CD4-positive, alpha-beta T cell treated with Interleukin-1 beta for 1 hour (primary cell): ENCODE measurements around the gene SUPT3H.
"Not testable (repeated sequence)": the region's sequence is repeated elsewhere in the genome, so short reads cannot be mapped to it uniquely, and the experiment has no call there.

Experiments
- DNase-seq, 2 donors: peaks; one replicate each; pipeline ENCODE4 v3.0.0-alpha.2; 2020 to 2022

SUPT3H gene

GRCh38 chr6:45044510-45045252, 333.1 kb downstream of the SUPT3H start:
- DNase-seq: no peak

- no peak for DNase-seq
Measured at GRCh38 chr6:45044086-45044485, 333.6 kb downstream of the SUPT3H start.

GRCh38 chr6:45042673-45043072, 335.1 kb downstream of the SUPT3H start:
- not testable (repeated sequence) for DNase-seq

- DNase-seq: no peak
Measured at GRCh38 chr6:45038226-45038625, 339.5 kb downstream of the SUPT3H start.

GRCh38 chr6:45036103-45036502, 341.6 kb downstream of the SUPT3H start:
- no peak for DNase-seq

GRCh38 chr6:45032426-45032825, 345.3 kb downstream of the SUPT3H start:
- no peak for DNase-seq

- peak in 1 of 2 donors; percentile 6 for DNase-seq
Measured at GRCh38 chr6:45031601-45032000, 346.1 kb downstream of the SUPT3H start.

GRCh38 chr6:45027126-45027525, 350.6 kb downstream of the SUPT3H start:
- DNase-seq: no peak

GRCh38 chr6:45026003-45026516, 351.7 kb downstream of the SUPT3H start:
- DNase-seq: no peak

GRCh38 chr6:45024610-45025009, 353.1 kb downstream of the SUPT3H start:
- DNase-seq: no peak

- peak in 1 of 2 donors; percentile 48 for DNase-seq
Measured at GRCh38 chr6:45021676-45022075, 356.1 kb downstream of the SUPT3H start.

GRCh38 chr6:45012687-45013086, 365.0 kb downstream of the SUPT3H start:
- DNase-seq: no peak

GRCh38 chr6:45009576-45009975, 368.2 kb downstream of the SUPT3H start:
- DNase-seq: no peak

- no peak for DNase-seq
Measured at GRCh38 chr6:45006893-45007292, 370.8 kb downstream of the SUPT3H start.

- DNase-seq: no peak
Measured at GRCh38 chr6:45003961-45004360, 373.8 kb downstream of the SUPT3H start.

GRCh38 chr6:45003387-45003786, 374.3 kb downstream of the SUPT3H start:
- no peak for DNase-seq

GRCh38 chr6:45002390-45003105, 375.2 kb downstream of the SUPT3H start:
- DNase-seq: peak in 1 of 2 donors; percentile 16

- peak in 1 of 2 donors; percentile 28 for DNase-seq
Measured at GRCh38 chr6:45001663-45002062, 376.1 kb downstream of the SUPT3H start.

GRCh38 chr6:45000833-45001232, 376.9 kb downstream of the SUPT3H start:
- DNase-seq: no peak

- DNase-seq: no peak
Measured at GRCh38 chr6:44999066-44999465, 378.7 kb downstream of the SUPT3H start.

- DNase-seq: no peak
Measured at GRCh38 chr6:44995486-44996132, 382.1 kb downstream of the SUPT3H start.

- no peak for DNase-seq
Measured at GRCh38 chr6:44989391-44989790, 388.3 kb downstream of the SUPT3H start.

- DNase-seq: no peak
Measured at GRCh38 chr6:44985006-44985405, 392.7 kb downstream of the SUPT3H start.
